ENCODE data around the gene PTBP1. TPM values are rescaled to one million over a fixed set of nuclear protein-coding genes. Genes with fewer than 3 reads are reported as not detected.

The PTBP1 gene
- total RNA-seq, 1 experiment from 2014 or later: 515 TPM

DNA sequence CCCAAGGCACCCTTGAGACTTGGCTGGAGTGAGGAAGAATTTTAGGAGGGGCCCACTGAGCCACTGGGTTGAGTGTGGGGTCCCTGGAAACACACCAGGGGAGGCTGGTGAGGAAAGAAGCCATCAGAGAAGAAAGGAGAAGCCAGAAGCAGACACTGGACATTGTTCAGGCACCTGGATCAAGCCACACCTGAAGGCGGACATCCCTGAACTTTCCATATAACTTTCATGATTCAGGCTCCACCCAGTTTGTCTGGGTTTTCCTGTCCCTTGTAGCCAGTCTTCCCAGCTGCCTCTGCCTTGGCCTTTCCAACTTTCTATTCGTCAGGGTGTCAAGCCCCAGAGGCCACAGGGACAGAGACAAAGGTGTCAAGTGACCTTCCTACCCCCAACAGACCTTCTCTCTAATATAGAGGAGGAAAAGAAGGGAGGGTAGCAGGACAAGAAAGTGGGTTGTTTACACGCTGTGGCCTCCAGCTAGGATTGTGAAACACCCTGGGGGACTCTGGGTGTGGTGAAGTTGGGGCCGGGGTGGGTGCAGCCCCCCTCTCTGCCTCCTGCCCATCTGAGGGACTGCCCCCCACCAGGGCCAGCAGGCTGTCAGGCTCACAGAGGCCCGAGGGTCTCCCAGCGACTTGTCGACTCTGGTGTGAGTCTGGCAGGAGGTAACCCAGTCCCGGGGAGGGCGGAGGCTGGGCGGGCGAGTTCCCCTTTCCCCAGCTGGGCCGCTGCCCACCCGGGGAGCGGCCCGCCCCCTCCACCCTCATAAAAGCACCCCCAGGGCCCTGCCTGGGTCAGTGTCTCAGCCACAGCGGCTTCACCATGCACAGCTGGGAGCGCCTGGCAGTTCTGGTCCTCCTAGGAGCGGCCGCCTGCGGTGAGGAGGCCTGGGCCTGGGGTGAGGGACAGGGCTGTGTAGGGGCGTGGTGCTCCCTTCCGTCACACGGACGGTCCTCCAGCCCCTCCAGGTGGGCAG, 61.9 kb downstream of the PTBP1 start, which contains the start of gene CFD:
CFD (plus strand) TSS at position 797 of the 976 bp plus-strand sequence; CDS start at position 823, 26 bp downstream.
- H3K9me3 ChIP-seq (ENCODE audit: control insufficient read depth, insufficient read depth, low read depth, low read length): no peaks in the 10 kb centered on the region
- H3K27me3 ChIP-seq (ENCODE audit: control insufficient read depth, insufficient read depth, low read length): no peaks in the 10 kb centered on the region
- ChIA-PET CTCF (no interaction called here), POLR2A (no interaction called here)
- intact Hi-C loops (cut with micrococcal nuclease; ENCODE audit: unreplicated experiment): loop anchor here (5.0 kb wide), 1 partner anchor 138 kb away; no protein-coding TSS in a partner anchor
- ATAC-seq: no peak
- H3K36me3 ChIP-seq (ENCODE audit: control insufficient read depth, insufficient read depth, low read length): no peaks in the 10 kb centered on the region
- DNase-seq (ENCODE audit: low read depth, low spot score): no peak
- BruUV-seq (replicated peaks): no TSS peak
- H3K27ac ChIP-seq (ENCODE audit: low read length): peak within 1 kb of the TSS; percentile 40
- no peak for TF ChIP-seq POLR2AphosphoS5 (IDR thresholded peaks at IDR 0.05; ENCODE audit: low read depth, low read length)
- TF ChIP-seq, protein P1, sequence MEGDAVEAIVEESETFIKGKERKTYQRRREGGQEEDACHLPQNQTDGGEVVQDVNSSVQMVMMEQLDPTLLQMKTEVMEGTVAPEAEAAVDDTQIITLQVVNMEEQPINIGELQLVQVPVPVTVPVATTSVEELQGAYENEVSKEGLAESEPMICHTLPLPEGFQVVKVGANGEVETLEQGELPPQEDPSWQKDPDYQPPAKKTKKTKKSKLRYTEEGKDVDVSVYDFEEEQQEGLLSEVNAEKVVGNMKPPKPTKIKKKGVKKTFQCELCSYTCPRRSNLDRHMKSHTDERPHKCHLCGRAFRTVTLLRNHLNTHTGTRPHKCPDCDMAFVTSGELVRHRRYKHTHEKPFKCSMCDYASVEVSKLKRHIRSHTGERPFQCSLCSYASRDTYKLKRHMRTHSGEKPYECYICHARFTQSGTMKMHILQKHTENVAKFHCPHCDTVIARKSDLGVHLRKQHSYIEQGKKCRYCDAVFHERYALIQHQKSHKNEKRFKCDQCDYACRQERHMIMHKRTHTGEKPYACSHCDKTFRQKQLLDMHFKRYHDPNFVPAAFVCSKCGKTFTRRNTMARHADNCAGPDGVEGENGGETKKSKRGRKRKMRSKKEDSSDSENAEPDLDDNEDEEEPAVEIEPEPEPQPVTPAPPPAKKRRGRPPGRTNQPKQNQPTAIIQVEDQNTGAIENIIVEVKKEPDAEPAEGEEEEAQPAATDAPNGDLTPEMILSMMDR (IDR thresholded peaks at IDR 0.05): no peak
- TF ChIP-seq, protein P2, sequence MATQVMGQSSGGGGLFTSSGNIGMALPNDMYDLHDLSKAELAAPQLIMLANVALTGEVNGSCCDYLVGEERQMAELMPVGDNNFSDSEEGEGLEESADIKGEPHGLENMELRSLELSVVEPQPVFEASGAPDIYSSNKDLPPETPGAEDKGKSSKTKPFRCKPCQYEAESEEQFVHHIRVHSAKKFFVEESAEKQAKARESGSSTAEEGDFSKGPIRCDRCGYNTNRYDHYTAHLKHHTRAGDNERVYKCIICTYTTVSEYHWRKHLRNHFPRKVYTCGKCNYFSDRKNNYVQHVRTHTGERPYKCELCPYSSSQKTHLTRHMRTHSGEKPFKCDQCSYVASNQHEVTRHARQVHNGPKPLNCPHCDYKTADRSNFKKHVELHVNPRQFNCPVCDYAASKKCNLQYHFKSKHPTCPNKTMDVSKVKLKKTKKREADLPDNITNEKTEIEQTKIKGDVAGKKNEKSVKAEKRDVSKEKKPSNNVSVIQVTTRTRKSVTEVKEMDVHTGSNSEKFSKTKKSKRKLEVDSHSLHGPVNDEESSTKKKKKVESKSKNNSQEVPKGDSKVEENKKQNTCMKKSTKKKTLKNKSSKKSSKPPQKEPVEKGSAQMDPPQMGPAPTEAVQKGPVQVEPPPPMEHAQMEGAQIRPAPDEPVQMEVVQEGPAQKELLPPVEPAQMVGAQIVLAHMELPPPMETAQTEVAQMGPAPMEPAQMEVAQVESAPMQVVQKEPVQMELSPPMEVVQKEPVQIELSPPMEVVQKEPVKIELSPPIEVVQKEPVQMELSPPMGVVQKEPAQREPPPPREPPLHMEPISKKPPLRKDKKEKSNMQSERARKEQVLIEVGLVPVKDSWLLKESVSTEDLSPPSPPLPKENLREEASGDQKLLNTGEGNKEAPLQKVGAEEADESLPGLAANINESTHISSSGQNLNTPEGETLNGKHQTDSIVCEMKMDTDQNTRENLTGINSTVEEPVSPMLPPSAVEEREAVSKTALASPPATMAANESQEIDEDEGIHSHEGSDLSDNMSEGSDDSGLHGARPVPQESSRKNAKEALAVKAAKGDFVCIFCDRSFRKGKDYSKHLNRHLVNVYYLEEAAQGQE (IDR thresholded peaks at IDR 0.05; ENCODE audit: insufficient read depth in 1 of 2, low read depth in 2 of 2, low read length in 1 of 2): no peak
- no peak for TF ChIP-seq TCF7L2 (IDR thresholded peaks at IDR 0.05; ENCODE audit: low read depth, low read length)
- no peak for TF ChIP-seq SIN3A (IDR thresholded peaks at IDR 0.05; ENCODE audit: borderline replicate concordance, insufficient read depth, low read depth, low read length)
- H3K4me1 ChIP-seq (ENCODE audit: control insufficient read depth, insufficient read depth, low read length): peaks cover 7% of the 10 kb centered on the region
- in situ Hi-C loops (cut with HindIII; ENCODE audit: low pct_unique_long_range_greater_than_20kb, low sequenced_read_pairs): no loop called here
- peak within 1 kb of the TSS; percentile 45 to 48 for H3K4me3 ChIP-seq (ENCODE audit: low read depth in 2 of 2, low read length in 2 of 2)

DNA sequence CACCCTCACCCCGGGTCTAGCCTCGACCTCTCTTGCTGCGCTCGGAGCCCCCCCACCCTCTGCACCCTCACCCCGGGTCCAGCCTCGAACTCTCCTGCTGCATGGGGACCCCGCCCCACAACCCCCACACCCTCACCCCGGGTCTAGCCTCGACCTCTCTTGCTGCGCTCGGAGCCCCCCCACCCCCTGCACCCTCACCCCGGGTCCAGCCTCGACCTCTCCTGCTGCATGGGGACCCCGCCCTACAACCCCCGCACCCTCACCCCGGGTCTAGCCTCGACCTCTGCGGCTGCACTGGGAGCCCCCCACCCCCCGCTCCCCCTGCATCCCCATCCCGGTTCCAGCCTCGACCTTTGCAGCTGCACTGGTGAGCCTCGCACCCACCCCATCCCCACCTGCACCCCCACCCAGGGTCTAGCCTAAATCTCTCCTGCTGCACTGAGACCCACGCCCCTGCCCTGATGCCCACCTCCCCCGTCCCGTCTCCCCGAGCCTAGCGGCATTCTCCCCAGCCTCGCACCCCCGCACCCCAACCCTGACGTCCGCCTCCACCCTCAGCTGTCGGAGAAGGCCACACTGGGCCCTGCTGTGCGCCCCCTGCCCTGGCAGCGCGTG, 64.0 kb downstream of the PTBP1 start:
- Histone ChIP-seq H3K27me3 (ENCODE audit: control insufficient read depth, insufficient read depth, low read length) (no peaks in the 10 kb centered on the region), H3K36me3 (ENCODE audit: control insufficient read depth, insufficient read depth, low read length) (no peaks in the 10 kb centered on the region), H3K4me1 (ENCODE audit: control insufficient read depth, insufficient read depth, low read length) (peaks cover 7% of the 10 kb centered on the region), H3K27ac (ENCODE audit: low read length) (no peak overlapping the region), H3K4me3 (ENCODE audit: low read depth in 2 of 2, low read length in 2 of 2) (no peak overlapping the region), H3K9me3 (ENCODE audit: control insufficient read depth, insufficient read depth, low read depth, low read length) (no peaks in the 10 kb centered on the region)
- no peak for TF ChIP-seq TCF7L2 (IDR thresholded peaks at IDR 0.05; ENCODE audit: low read depth, low read length)
- intact Hi-C loops (cut with micrococcal nuclease; ENCODE audit: unreplicated experiment): no loop called here
- ATAC-seq (no peak), DNase-seq (ENCODE audit: low read depth, low spot score) (no peak)
- no TSS peak for BruUV-seq (replicated peaks)
- in situ Hi-C loops (cut with HindIII; ENCODE audit: low pct_unique_long_range_greater_than_20kb, low sequenced_read_pairs): no loop called here
- POLR2A ChIA-PET: no interaction called here
- CTCF ChIA-PET: no interaction called here

Small RNA genes lying within 50 kb of the gene (microRNA-seq; reads per million reads assigned to microRNA genes)
- gene MIR3187 (ENCODE audit: unreplicated experiment): 27.6 reads per million, percentile 42 among the genes with 10 or more reads in this experiment
- gene MIR4745 (ENCODE audit: unreplicated experiment): 8.9 reads per million, percentile 27 among the genes with 10 or more reads in this experiment

Other genes starting within 250 kb of the PTBP1 start
- 653 TPM for gene BSG, start 224.9 kb upstream of the PTBP1 start, total RNA-seq (2021; ENCODE audit: unreplicated experiment)
- 15.1 TPM for gene HCN2, start 207.6 kb upstream of the PTBP1 start, total RNA-seq (2021; ENCODE audit: unreplicated experiment)
- gene POLRMT, start 163.9 kb upstream of the PTBP1 start, total RNA-seq (2021; ENCODE audit: unreplicated experiment): 56.0 TPM
- gene FGF22, start 157.6 kb upstream of the PTBP1 start, total RNA-seq (2021; ENCODE audit: unreplicated experiment): 0.72 TPM
- 61.2 TPM for gene RNF126, start 134.2 kb upstream of the PTBP1 start, total RNA-seq (2021; ENCODE audit: unreplicated experiment)
- gene FSTL3, start 121.1 kb upstream of the PTBP1 start, total RNA-seq (2021; ENCODE audit: unreplicated experiment): 32.5 TPM
- not detected for gene PRSS57, start 102.0 kb upstream of the PTBP1 start, total RNA-seq (2021; ENCODE audit: unreplicated experiment)
- gene PALM, start 88.5 kb upstream of the PTBP1 start, total RNA-seq (2021; ENCODE audit: unreplicated experiment): 14.4 TPM
- 5.8 TPM for gene MISP, start 46.3 kb upstream of the PTBP1 start, total RNA-seq (2021; ENCODE audit: unreplicated experiment)
- gene PLPPR3, start 24.5 kb downstream of the PTBP1 start, total RNA-seq (2021; ENCODE audit: unreplicated experiment): 63.7 TPM
- gene AZU1, start 30.4 kb downstream of the PTBP1 start, total RNA-seq (2021; ENCODE audit: unreplicated experiment): 5.8 TPM
- 1.5 TPM for gene PRTN3, start 43.5 kb downstream of the PTBP1 start, total RNA-seq (2021; ENCODE audit: unreplicated experiment)
- 0.57 TPM for gene ELANE, start 54.9 kb downstream of the PTBP1 start, total RNA-seq (2021; ENCODE audit: unreplicated experiment)
- 9.9 TPM for gene CFD, start 62.2 kb downstream of the PTBP1 start, total RNA-seq (2021; ENCODE audit: unreplicated experiment)
- 39.5 TPM for gene MED16, start 95.7 kb downstream of the PTBP1 start, total RNA-seq (2021; ENCODE audit: unreplicated experiment)
- not detected for gene RNU6-9, start 96.0 kb downstream of the PTBP1 start, total RNA-seq (2021; ENCODE audit: unreplicated experiment)
- gene R3HDM4, start 115.8 kb downstream of the PTBP1 start, total RNA-seq (2021; ENCODE audit: unreplicated experiment): 43.5 TPM
- gene KISS1R, start 119.9 kb downstream of the PTBP1 start, total RNA-seq (2021; ENCODE audit: unreplicated experiment): 0.92 TPM
- 28.9 TPM for gene ARID3A, start 128.6 kb downstream of the PTBP1 start, total RNA-seq (2021; ENCODE audit: unreplicated experiment)
- 44.0 TPM for gene WDR18, start 186.9 kb downstream of the PTBP1 start, total RNA-seq (2021; ENCODE audit: unreplicated experiment)
- 4.6 TPM for gene GRIN3B, start 203.0 kb downstream of the PTBP1 start, total RNA-seq (2021; ENCODE audit: unreplicated experiment)
- 193 TPM for gene TMEM259, start 223.7 kb downstream of the PTBP1 start, total RNA-seq (2021; ENCODE audit: unreplicated experiment)
- not detected for gene RNU6-2, start 224.1 kb downstream of the PTBP1 start, total RNA-seq (2021; ENCODE audit: unreplicated experiment)
- gene CNN2, start 229.2 kb downstream of the PTBP1 start, total RNA-seq (2021; ENCODE audit: unreplicated experiment): 203 TPM
- gene ABCA7, start 242.7 kb downstream of the PTBP1 start, total RNA-seq (2021; ENCODE audit: unreplicated experiment): 47.5 TPM

Measured in Panc1 (cell line).